Hepatocyte (in vitro differentiated cells): Measurements from ENCODE around the gene LMX1A. TPM values are rescaled to one million over a fixed set of nuclear protein-coding genes. Genes with fewer than 3 reads are reported as not detected.
A peak's percentile ranks its signal among the peaks of the same experiment; 100 is the strongest.

ENCODE experiments used
- DNase-seq: peaks from one replicate; pipeline ENCODE4 v3.0.0-alpha.2; 2016; ENCODE audit warnings: low spot score
- H2AFZ ChIP-seq: fragments of 200-600 bp; sonication (generic); 2 replicates; pipeline ENCODE4 v1.6.0; 2016; ENCODE audit warnings: antibody characterized with exemption, mild to moderate bottlenecking
- H3K27ac ChIP-seq: fragments of 200-600 bp; sonication (generic); 2 replicates; pipeline ENCODE4 v1.5.1; 2016; ENCODE audit warnings: mild to moderate bottlenecking
- H3K27me3 ChIP-seq: fragments of 200-600 bp; sonication (generic); 2 replicates; pipeline ENCODE4 v1.6.1; 2016
- H3K36me3 ChIP-seq: fragments of 200-600 bp; sonication (generic); replicated peaks from 2 replicates; pipeline ENCODE4 v1.5.1; 2016; ENCODE audit warnings: low read depth; ENCODE audit not compliant: insufficient read depth
- H3K4me1 ChIP-seq: fragments of 200-600 bp; sonication (generic); 2 replicates; pipeline ENCODE4 v1.5.1; 2016; ENCODE audit warnings: mild to moderate bottlenecking, moderate library complexity; ENCODE audit not compliant: insufficient read depth
- H3K4me2 ChIP-seq: fragments of 200-600 bp; sonication (generic); 2 replicates; pipeline ENCODE4 v1.6.0; 2016
- H3K4me3 ChIP-seq: fragments of 200-600 bp; sonication (generic); 2 replicates; pipeline ENCODE4 v1.5.1; 2016; ENCODE audit warnings: mild to moderate bottlenecking
- H3K79me2 ChIP-seq: fragments of 200-600 bp; sonication (generic); 2 replicates; pipeline ENCODE4 v1.6.0; 2017; ENCODE audit warnings: mild to moderate bottlenecking
- H3K9me2 ChIP-seq: fragments of 200-600 bp; sonication (generic); replicated peaks from 2 replicates; pipeline ENCODE4 v1.6.0; 2017; ENCODE audit warnings: mild to moderate bottlenecking; ENCODE audit not compliant: insufficient read depth
- H3K9me3 ChIP-seq: fragments of 200-600 bp; sonication (generic); 2 replicates; pipeline ENCODE4 v1.5.1; 2016; ENCODE audit warnings: low read depth, mild to moderate bottlenecking
- H4K20me1 ChIP-seq: fragments of 200-600 bp; sonication (generic); 2 replicates; pipeline ENCODE4 v1.6.0; 2016; ENCODE audit warnings: mild to moderate bottlenecking; ENCODE audit not compliant: insufficient read depth, poor library complexity, severe bottlenecking
- EZH2 ChIP-seq: fragments of 200-600 bp; sonication (generic); IDR thresholded peaks from 2 replicates; pipeline ENCODE4 v1.6.1; 2016; ENCODE audit warnings: antibody characterized with exemption, mild to moderate bottlenecking, borderline replicate concordance
- EZH2phosphoT487 ChIP-seq: fragments of 200-600 bp; sonication (generic); IDR thresholded peaks from one replicate; pipeline ENCODE4 v1.6.1; 2018; ENCODE audit warnings: antibody characterized with exemption, mild to moderate bottlenecking, low read depth, moderate library complexity; ENCODE audit not compliant: unreplicated experiment, severe bottlenecking
- WGBS: methylation state at CpG from one replicate; pipeline ENCODE4 v1.1.6; 2016; ENCODE audit warnings: low lambda C conversion rate; ENCODE audit errors: missing lambda C conversion rate; 5-methylcytosine and 5-hydroxymethylcytosine counted together
- polyA plus RNA-seq: library from polyadenylated mRNA; unstranded; fragments of >200 nt; fragmentation: Nextera tagmentation; extraction: Ambion mirVana; gene quantifications from 2 replicates; pipeline ENCODE4 v1.2.1, GENCODE V29; 2016
- total RNA-seq: library from RNA; depleted of rRNA; stranded (reverse); fragments of >200 nt; gene quantifications from 2 replicates; pipeline ENCODE4 v1.2.3, GENCODE V29; 2014
- TF ChIP-seq, protein P1 (sequence below): fragments of 200-600 bp; sonication (generic); IDR thresholded peaks from 2 replicates; pipeline ENCODE4 v1.5.1; 2016; ENCODE audit warnings: antibody characterized with exemption, mild to moderate bottlenecking; ENCODE audit not compliant: poor library complexity

LMX1A gene
- total RNA-seq (not detected in 2 replicates), polyA plus RNA-seq (not detected in 2 replicates)

DNA sequence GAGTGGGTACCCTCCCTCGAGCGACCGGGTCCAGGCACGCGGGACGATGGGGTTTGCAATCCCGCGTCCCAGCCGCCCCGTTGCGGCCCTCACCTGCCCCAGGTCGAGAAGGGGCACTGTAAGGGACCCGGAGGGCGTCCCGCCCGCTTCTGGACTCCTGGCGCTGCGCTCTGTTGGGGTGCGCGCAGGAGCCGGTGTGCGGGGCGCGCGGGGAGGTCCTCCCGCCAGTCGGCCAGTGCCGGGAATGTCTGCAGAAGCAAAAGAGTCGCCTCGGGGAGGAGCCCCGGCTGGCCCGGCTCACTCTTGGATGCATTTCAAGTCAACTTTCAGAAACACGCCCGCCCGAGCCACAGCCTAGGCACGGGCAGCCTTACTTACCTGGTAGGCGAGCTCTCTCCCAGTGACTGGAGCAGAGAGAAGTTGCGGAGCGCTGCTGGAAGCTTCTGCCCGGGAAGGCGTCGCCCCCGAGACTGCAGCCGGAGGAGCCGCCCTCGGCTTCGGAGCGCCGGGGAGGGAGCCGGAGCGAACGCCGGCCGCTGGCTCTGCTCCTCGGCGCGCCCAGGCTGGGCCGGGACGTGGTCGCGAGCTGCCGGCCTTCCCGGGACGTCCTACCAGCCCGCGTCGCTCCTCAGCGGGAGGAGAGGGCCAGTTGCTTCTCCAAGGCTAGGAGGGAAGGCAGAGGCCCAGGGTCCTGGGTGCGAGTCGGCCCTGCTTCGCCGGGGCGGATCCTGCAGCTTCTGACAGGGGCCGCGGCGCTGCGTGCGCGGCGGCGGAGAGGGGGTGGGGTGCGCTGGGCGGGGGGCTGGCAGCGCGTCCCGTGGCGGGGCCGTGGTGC lies at the start of gene LMX1A:
Gene LMX1A, minus strand, starts transcription at position 739 of the 835 bp plus-strand sequence. CDS start 1,156 bp downstream, outside the sequence.
- H3K9me2 ChIP-seq, result no peaks in the 10 kb centered on the region
- under 1% methylated on average over 56 of the region's 88 CpGs for WGBS
- no peaks in the 10 kb centered on the region for H3K79me2 ChIP-seq
- peak within 1 kb of the TSS; percentile 56 for H2AFZ ChIP-seq
- no peak within 1 kb of the TSS for H3K27ac ChIP-seq
- peak; percentile 29 for DNase-seq
- H3K4me3 ChIP-seq, result peak within 1 kb of the TSS; percentile 42
- no peaks in the 10 kb centered on the region for H3K9me3 ChIP-seq
- peaks cover 25% of the 10 kb centered on the region for H3K4me1 ChIP-seq
- H4K20me1 ChIP-seq, result no peaks in the 10 kb centered on the region
- H3K27me3 ChIP-seq, result peaks cover 98% of the 10 kb centered on the region
- no peaks in the 10 kb centered on the region for H3K36me3 ChIP-seq
- H3K4me2 ChIP-seq, result peak within 1 kb of the TSS; percentile 90
- peak; percentile 73 for TF ChIP-seq EZH2phosphoT487
- TF ChIP-seq, protein P1, sequence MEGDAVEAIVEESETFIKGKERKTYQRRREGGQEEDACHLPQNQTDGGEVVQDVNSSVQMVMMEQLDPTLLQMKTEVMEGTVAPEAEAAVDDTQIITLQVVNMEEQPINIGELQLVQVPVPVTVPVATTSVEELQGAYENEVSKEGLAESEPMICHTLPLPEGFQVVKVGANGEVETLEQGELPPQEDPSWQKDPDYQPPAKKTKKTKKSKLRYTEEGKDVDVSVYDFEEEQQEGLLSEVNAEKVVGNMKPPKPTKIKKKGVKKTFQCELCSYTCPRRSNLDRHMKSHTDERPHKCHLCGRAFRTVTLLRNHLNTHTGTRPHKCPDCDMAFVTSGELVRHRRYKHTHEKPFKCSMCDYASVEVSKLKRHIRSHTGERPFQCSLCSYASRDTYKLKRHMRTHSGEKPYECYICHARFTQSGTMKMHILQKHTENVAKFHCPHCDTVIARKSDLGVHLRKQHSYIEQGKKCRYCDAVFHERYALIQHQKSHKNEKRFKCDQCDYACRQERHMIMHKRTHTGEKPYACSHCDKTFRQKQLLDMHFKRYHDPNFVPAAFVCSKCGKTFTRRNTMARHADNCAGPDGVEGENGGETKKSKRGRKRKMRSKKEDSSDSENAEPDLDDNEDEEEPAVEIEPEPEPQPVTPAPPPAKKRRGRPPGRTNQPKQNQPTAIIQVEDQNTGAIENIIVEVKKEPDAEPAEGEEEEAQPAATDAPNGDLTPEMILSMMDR, result no peak
- TF ChIP-seq EZH2, result peak; percentile 60

GRCh38 chr1:165403835-165404482 lies 47.4 kb upstream of the LMX1A start:
- 39% methylated on average over 3 of the region's 3 CpGs for WGBS
- H3K4me2 ChIP-seq, result no peak overlapping the region
- H3K27me3 ChIP-seq, result no peaks in the 10 kb centered on the region

GRCh38 chr1:165402517-165403111 lies 46.1 kb upstream of the LMX1A start:
- H4K20me1 ChIP-seq, result no peaks in the 10 kb centered on the region
- H3K9me3 ChIP-seq, result no peaks in the 10 kb centered on the region
- H3K36me3 ChIP-seq, result no peaks in the 10 kb centered on the region
- no peaks in the 10 kb centered on the region for H3K27me3 ChIP-seq
- TF ChIP-seq, protein P1, result no peak
- TF ChIP-seq EZH2, result no peak
- no peak for TF ChIP-seq EZH2phosphoT487
- H3K4me3 ChIP-seq, result no peak overlapping the region
- no peaks in the 10 kb centered on the region for H3K79me2 ChIP-seq
- whole genome bisulfite sequencing, result 94% methylated on average over 4 of the region's 4 CpGs
- no peak for DNase-seq
- H3K9me2 ChIP-seq, result no peaks in the 10 kb centered on the region
- no peaks in the 10 kb centered on the region for H3K4me1 ChIP-seq
- H2AFZ ChIP-seq, result no peak overlapping the region
- H3K4me2 ChIP-seq, result no peak overlapping the region
- no peak overlapping the region for H3K27ac ChIP-seq

More at GRCh38 chr1:165403835-165404482, 47.4 kb upstream of the LMX1A start:
- Histone ChIP-seq H3K36me3 (no peaks in the 10 kb centered on the region), H3K79me2 (no peaks in the 10 kb centered on the region), H3K9me2 (no peaks in the 10 kb centered on the region), H2AFZ (no peak overlapping the region), H3K27ac (no peak overlapping the region), H4K20me1 (no peaks in the 10 kb centered on the region), H3K4me1 (no peaks in the 10 kb centered on the region), H3K4me3 (no peak overlapping the region), H3K9me3 (no peaks in the 10 kb centered on the region)
- peak; percentile 57 for DNase-seq
- TF ChIP-seq, protein P1, result peak; percentile 68
- no peak for TF ChIP-seq EZH2phosphoT487
